Breast epithelium (tissue), 4 donors: Measurements from ENCODE around the gene ZNF462. TPM values are rescaled to one million over a fixed set of nuclear protein-coding genes. Genes with fewer than 3 reads are reported as not detected.

Source experiments
- DNase-seq, 2 donors: peaks; one replicate each; pipeline ENCODE4 v3.0.0-alpha.2; 2019; ENCODE audit warnings: low spot score in 2 of 2
- H3K27ac ChIP-seq, 2 donors: fragments of 200-600 bp; sonication (generic) in 1 of 2; one replicate each; pipeline ENCODE4 v1.5.1; 2016 to 2019; ENCODE audit warnings: mild to moderate bottlenecking in 1 of 2
- H3K27me3 ChIP-seq, 2 donors: fragments of 200-600 bp; sonication (generic) in 1 of 2; one replicate each; pipeline versions ENCODE4 v1.5.1 to v1.6.0; 2017 to 2019; ENCODE audit warnings: control low read depth in 1 of 2, mild to moderate bottlenecking in 1 of 2
- H3K36me3 ChIP-seq: fragments of 200-600 bp; one replicate; pipeline ENCODE4 v1.5.1; 2019
- H3K4me1 ChIP-seq, 2 donors: fragments of 200-600 bp; sonication (generic); one replicate each; pipeline ENCODE4 v1.5.1; 2016 to 2019; ENCODE audit warnings: control low read depth in 1 of 2
- H3K4me3 ChIP-seq, 3 donors: fragments of 200-600 bp; sonication (generic); 1 replicate in 2 of 3; 2 replicates in 1 of 3; pipeline ENCODE4 v1.5.1; 2016 to 2019; ENCODE audit warnings: mild to moderate bottlenecking in 3 of 3, moderate library complexity in 2 of 3
- H3K9me3 ChIP-seq, 2 donors: fragments of 200-600 bp; sonication (generic) in 1 of 2; one replicate each; pipeline ENCODE4 v1.5.1; 2016 to 2019; ENCODE audit warnings: control low read depth in 1 of 2
- CTCF ChIP-seq, 3 donors: fragments of 450-650 bp; IDR thresholded peaks; one replicate each; pipeline ENCODE4 v1.5.1; 2016 to 2017; ENCODE audit warnings: antibody characterized with exemption in 3 of 3, mild to moderate bottlenecking in 3 of 3, moderate library complexity in 3 of 3
- POLR2A ChIP-seq: fragments of 450-650 bp; IDR thresholded peaks from one replicate; pipeline ENCODE4 v1.6.1; 2016; ENCODE audit warnings: antibody characterized with exemption, mild to moderate bottlenecking, moderate library complexity
- POLR2AphosphoS5 ChIP-seq, 3 donors: sonication (generic); formaldehyde crosslinking; IDR thresholded peaks; one replicate each; pipeline ENCODE4 v1.6.1; 2017; ENCODE audit warnings: antibody characterized with exemption in 3 of 3
- intact Hi-C: fragments of 100-400 bp; cut with DNase I; formaldehyde crosslinking; loops from one replicate; pipeline ENCODE4 v1.15.1; 2023; ENCODE audit warnings: low total_unique reads
- total RNA-seq, 3 donors: library from RNA; depleted of rRNA; stranded (reverse); fragments of >200 nt; gene quantifications; one replicate each; pipeline ENCODE4 v1.1.0, GENCODE V29; 2016

Gene ZNF462
- total RNA-seq, 3 donors from 2014 or later: 9.0 to 36.4 (median 20.6) TPM

- H3K9me3 ChIP-seq: no peaks in the 10 kb centered on the region
- intact Hi-C loops: no loop called here
- peaks cover 4 to 12% of the 10 kb centered on the region in 2 donors for H3K4me1 ChIP-seq
- no peak overlapping the region for H3K4me3 ChIP-seq
- TF ChIP-seq POLR2A (no peak), POLR2AphosphoS5 (IDR thresholded peaks at IDR 0.05) (no peak), CTCF (IDR thresholded peaks at IDR 0.05) (no peak)
- H3K27me3 ChIP-seq: no peaks in the 10 kb centered on the region
- no peaks in the 10 kb centered on the region for H3K36me3 ChIP-seq
- H3K27ac ChIP-seq: peak overlapping the region; percentile 65 to 73
- no peak for DNase-seq
Measured at GRCh38 chr9:106879439-106879882, 16.5 kb downstream of the ZNF462 start.

- no peak for DNase-seq
- TF ChIP-seq CTCF (IDR thresholded peaks at IDR 0.05) (no peak), POLR2A (no peak), POLR2AphosphoS5 (IDR thresholded peaks at IDR 0.05) (no peak)
- H3K27ac ChIP-seq: peak overlapping the region; percentile 65 to 73
- no peaks in the 10 kb centered on the region for H3K36me3 ChIP-seq
- H3K9me3 ChIP-seq: no peaks in the 10 kb centered on the region
- H3K27me3 ChIP-seq: no peaks in the 10 kb centered on the region
- no peak overlapping the region for H3K4me3 ChIP-seq
- intact Hi-C loops: no loop called here
- H3K4me1 ChIP-seq: peaks cover 4 to 12% of the 10 kb centered on the region in 2 donors
Measured at GRCh38 chr9:106880081-106880480, 17.1 kb downstream of the ZNF462 start.

GRCh38 chr9:106880863-106881262 lies 17.9 kb downstream of the ZNF462 start:
- Histone ChIP-seq H3K27me3 (no peaks in the 10 kb centered on the region), H3K27ac (peak overlapping the region; percentile 65 to 73), H3K4me3 (no peak overlapping the region), H3K4me1 (peaks cover 4 to 12% of the 10 kb centered on the region in 2 donors), H3K9me3 (no peaks in the 10 kb centered on the region), H3K36me3 (no peaks in the 10 kb centered on the region)
- DNase-seq: peak in 1 of 2 donors; percentile 35
- no peak for TF ChIP-seq POLR2AphosphoS5 (IDR thresholded peaks at IDR 0.05)
- no peak for TF ChIP-seq CTCF (IDR thresholded peaks at IDR 0.05)
- no peak for TF ChIP-seq POLR2A
- intact Hi-C loops: no loop called here

- no peak overlapping the region for H3K27ac ChIP-seq
- no peak for DNase-seq
Measured at GRCh38 chr9:106883030-106883429, 20.1 kb downstream of the ZNF462 start.

More at GRCh38 chr9:106883030-106883429, 20.1 kb downstream of the ZNF462 start:
- no peaks in the 10 kb centered on the region for H3K9me3 ChIP-seq
- H3K36me3 ChIP-seq: no peaks in the 10 kb centered on the region
- peaks cover 4 to 12% of the 10 kb centered on the region in 2 donors for H3K4me1 ChIP-seq
- TF ChIP-seq POLR2AphosphoS5 (IDR thresholded peaks at IDR 0.05): no peak
- no peak for TF ChIP-seq CTCF (IDR thresholded peaks at IDR 0.05)
- TF ChIP-seq POLR2A: no peak
- intact Hi-C loops: no loop called here
- H3K4me3 ChIP-seq: no peak overlapping the region
- no peaks in the 10 kb centered on the region for H3K27me3 ChIP-seq
